ENCODE measurements around the gene KBTBD3. TPM values are rescaled to one million over a fixed set of nuclear protein-coding genes. Genes with fewer than 3 reads are reported as not detected.

Gene KBTBD3
- total RNA-seq, 1 experiment from 2014 or later, result 3.2 TPM

GRCh38 chr11:106017093-106017492 lies 60.1 kb downstream of the KBTBD3 start:
- TF ChIP-seq EZH2 (IDR thresholded peaks at IDR 0.05; ENCODE audit: borderline replicate concordance, low read depth, low read length, poor library complexity, severe bottlenecking) (no peak), CTCF (conservative IDR thresholded peaks at IDR 0.05; ENCODE audit: low read depth, low read length) (no peak)
- no TSS peak for BruUV-seq (replicated peaks)
- Histone ChIP-seq H3K4me3 (ENCODE audit: low read depth, low read length, poor library complexity, severe bottlenecking) (no peak overlapping the region), H3K27me3 (replicated peaks; ENCODE audit: insufficient read depth, low read depth, low read length, poor library complexity) (no peaks in the 10 kb centered on the region), H3K36me3 (ENCODE audit: insufficient read depth, low read length, poor library complexity, severe bottlenecking) (no peaks in the 10 kb centered on the region), H3K9me3 (ENCODE audit: low read depth, low read length, poor library complexity, severe bottlenecking) (no peaks in the 10 kb centered on the region), H3K27ac (ENCODE audit: low read depth, low read length, poor library complexity, severe bottlenecking) (no peak overlapping the region), H3K4me1 (ENCODE audit: insufficient read depth, low read length, poor library complexity, severe bottlenecking) (peaks cover 26% of the 10 kb centered on the region)
- intact Hi-C loops (cut with micrococcal nuclease; ENCODE audit: unreplicated experiment), result no loop called here
- no peak for DNase-seq (ENCODE audit: low spot score)
- ChIA-PET POLR2A (ENCODE audit: low non-redundant PET) (no interaction called here), CTCF (no interaction called here)

GRCh38 chr11:106015066-106015465 lies 62.1 kb downstream of the KBTBD3 start:
- H3K36me3 ChIP-seq (ENCODE audit: insufficient read depth, low read length, poor library complexity, severe bottlenecking), result peaks cover 7% of the 10 kb centered on the region
- H3K27ac ChIP-seq (ENCODE audit: low read depth, low read length, poor library complexity, severe bottlenecking), result no peak overlapping the region
- intact Hi-C loops (cut with micrococcal nuclease; ENCODE audit: unreplicated experiment), result no loop called here
- POLR2A ChIA-PET (ENCODE audit: low non-redundant PET), result no interaction called here
- peaks cover 20% of the 10 kb centered on the region for H3K4me1 ChIP-seq (ENCODE audit: insufficient read depth, low read length, poor library complexity, severe bottlenecking)
- H3K27me3 ChIP-seq (replicated peaks; ENCODE audit: insufficient read depth, low read depth, low read length, poor library complexity), result no peaks in the 10 kb centered on the region
- no peaks in the 10 kb centered on the region for H3K9me3 ChIP-seq (ENCODE audit: low read depth, low read length, poor library complexity, severe bottlenecking)
- no peak for DNase-seq (ENCODE audit: low spot score)
- H3K4me3 ChIP-seq (ENCODE audit: low read depth, low read length, poor library complexity, severe bottlenecking), result no peak overlapping the region
- no peak for TF ChIP-seq EZH2 (IDR thresholded peaks at IDR 0.05; ENCODE audit: borderline replicate concordance, low read depth, low read length, poor library complexity, severe bottlenecking)
- no peak for TF ChIP-seq CTCF (conservative IDR thresholded peaks at IDR 0.05; ENCODE audit: low read depth, low read length)
- BruUV-seq (replicated peaks), result no TSS peak
- CTCF ChIA-PET, result no interaction called here

- Histone ChIP-seq H3K27ac (ENCODE audit: low read depth, low read length, poor library complexity, severe bottlenecking) (no peak overlapping the region), H3K4me3 (ENCODE audit: low read depth, low read length, poor library complexity, severe bottlenecking) (no peak overlapping the region), H3K27me3 (replicated peaks; ENCODE audit: insufficient read depth, low read depth, low read length, poor library complexity) (no peaks in the 10 kb centered on the region), H3K4me1 (ENCODE audit: insufficient read depth, low read length, poor library complexity, severe bottlenecking) (peaks cover 18% of the 10 kb centered on the region), H3K9me3 (ENCODE audit: low read depth, low read length, poor library complexity, severe bottlenecking) (no peaks in the 10 kb centered on the region), H3K36me3 (ENCODE audit: insufficient read depth, low read length, poor library complexity, severe bottlenecking) (peaks cover 12% of the 10 kb centered on the region)
- DNase-seq (ENCODE audit: low spot score), result no peak
- intact Hi-C loops (cut with micrococcal nuclease; ENCODE audit: unreplicated experiment), result no loop called here
- POLR2A ChIA-PET (ENCODE audit: low non-redundant PET), result no interaction called here
- BruUV-seq (replicated peaks), result no TSS peak
- CTCF ChIA-PET, result no interaction called here
- TF ChIP-seq EZH2 (IDR thresholded peaks at IDR 0.05; ENCODE audit: borderline replicate concordance, low read depth, low read length, poor library complexity, severe bottlenecking) (no peak), CTCF (conservative IDR thresholded peaks at IDR 0.05; ENCODE audit: low read depth, low read length) (no peak)
Measured at GRCh38 chr11:106014620-106015019, 62.5 kb downstream of the KBTBD3 start.
